Transverse colon (tissue), 4 donors: ENCODE data around the gene TUBB3. TPM values are rescaled to one million over a fixed set of nuclear protein-coding genes. Genes with fewer than 3 reads are reported as not detected.

Experiments
- DNase-seq: peaks from one replicate; pipeline ENCODE4 v3.0.0-alpha.2; 2019
- H3K27ac ChIP-seq, 4 donors: fragments of 200-600 bp; sonication (generic); 2 replicates each; pipeline ENCODE4 v1.5.1; 2016 to 2018; ENCODE audit warnings: inconsistent platforms in 4 of 4
- H3K27me3 ChIP-seq: fragments of 200-600 bp; sonication (generic); 2 replicates; pipeline ENCODE4 v1.5.1; 2017; ENCODE audit warnings: inconsistent platforms
- H3K36me3 ChIP-seq, 4 donors: fragments of 200-600 bp; sonication (generic); 2 replicates each; pipeline ENCODE4 v1.5.1; 2017 to 2019; ENCODE audit warnings: inconsistent platforms in 4 of 4
- H3K4me1 ChIP-seq, 4 donors: fragments of 200-600 bp; sonication (generic); 2 replicates each; pipeline ENCODE4 v1.5.1; 2017 to 2020; ENCODE audit warnings: inconsistent platforms in 4 of 4
- H3K4me3 ChIP-seq, 4 donors: fragments of 200-600 bp; sonication (generic); 1 replicate in 1 of 4; 2 replicates in 3 of 4; pipeline versions ENCODE4 v1.5.1 to v1.6.1; 2017 to 2019; ENCODE audit warnings: inconsistent platforms in 4 of 4
- H3K9me3 ChIP-seq, 2 donors: fragments of 200-600 bp; sonication (generic); 2 replicates each; pipeline ENCODE4 v1.5.1; 2017 to 2019; ENCODE audit warnings: inconsistent platforms in 2 of 2
- CTCF ChIP-seq, 5 experiments: fragments of 200-600 bp in 3 of 5; fragments of 450-650 bp in 2 of 5; sonication (generic) in 3 of 5; IDR thresholded peaks; 1 replicate in 2 of 5; 2 replicates in 3 of 5; pipeline ENCODE4 v1.5.1; 2016 to 2017; ENCODE audit warnings: antibody characterized with exemption in 5 of 5, inconsistent platforms in 3 of 5, mild to moderate bottlenecking in 2 of 5, moderate library complexity in 1 of 5
- EP300 ChIP-seq: sonication (generic); formaldehyde crosslinking; IDR thresholded peaks from one replicate; pipeline ENCODE4 v1.6.1; 2017; ENCODE audit warnings: antibody characterized with exemption, low read depth
- POLR2A ChIP-seq: fragments of 450-650 bp; IDR thresholded peaks from one replicate; pipeline ENCODE4 v1.6.1; 2016; ENCODE audit warnings: antibody characterized with exemption, mild to moderate bottlenecking, moderate library complexity
- POLR2AphosphoS5 ChIP-seq, 3 donors: sonication (generic); formaldehyde crosslinking; IDR thresholded peaks; one replicate each; pipeline ENCODE4 v1.6.1; 2016; ENCODE audit warnings: antibody characterized with exemption in 3 of 3
- WGBS, 2 donors: methylation state at CpG; one replicate each; pipeline ENCODE4 v1.1.5; 2018; ENCODE audit warnings: low coverage in 1 of 2; 5-methylcytosine and 5-hydroxymethylcytosine counted together
- in situ Hi-C, 4 donors: fragments of 200-750 bp; cut with MboI; loops; one replicate each; pipeline versions ENCODE4 v1.15.0 to v1.15.1; 2017; ENCODE audit warnings: low sequenced_read_pairs in 3 of 4, low pct_ligation_motif_present in 1 of 4, low pct_unique_long_range_greater_than_20kb in 1 of 4
- intact Hi-C: fragments of 100-400 bp; cut with DNase I; formaldehyde crosslinking; loops from one replicate; pipeline ENCODE4 v1.15.1; 2023; ENCODE audit warnings: low total_unique reads
- total RNA-seq, 4 donors: library from RNA; depleted of rRNA; stranded (reverse); fragments of >200 nt; gene quantifications; one replicate each; pipeline ENCODE4 v1.1.0, GENCODE V29; 2016

The TUBB3 gene
- total RNA-seq, 4 donors from 2014 or later = 2.4 to 12.7 (median 4.6) TPM

- no peak overlapping the region for H3K27ac ChIP-seq
- H3K4me3 ChIP-seq = no peak overlapping the region
- no peaks in the 10 kb centered on the region for H3K9me3 ChIP-seq
- intact Hi-C loops = no loop called here
- WGBS, 2 donors = 89% methylated on average over 31 of the region's 31 CpGs; no CpG with 5 or more reads in 1 of the 2 donors
- H3K36me3 ChIP-seq = peaks cover 0 to 47% (median 24%) of the 10 kb centered on the region in 4 donors
- peaks cover 0 to 1% (median 0%) of the 10 kb centered on the region in 4 donors for H3K4me1 ChIP-seq
- in situ Hi-C loops = no loop called here
- no peak for DNase-seq
- no peaks in the 10 kb centered on the region for H3K27me3 ChIP-seq
- TF ChIP-seq CTCF (IDR thresholded peaks at IDR 0.05) (no peak), EP300 (no peak), POLR2AphosphoS5 (IDR thresholded peaks at IDR 0.05) (no peak), POLR2A (no peak)
Measured at GRCh38 chr16:89904606-89905510, 18.3 kb upstream of the TUBB3 start.

DNA sequence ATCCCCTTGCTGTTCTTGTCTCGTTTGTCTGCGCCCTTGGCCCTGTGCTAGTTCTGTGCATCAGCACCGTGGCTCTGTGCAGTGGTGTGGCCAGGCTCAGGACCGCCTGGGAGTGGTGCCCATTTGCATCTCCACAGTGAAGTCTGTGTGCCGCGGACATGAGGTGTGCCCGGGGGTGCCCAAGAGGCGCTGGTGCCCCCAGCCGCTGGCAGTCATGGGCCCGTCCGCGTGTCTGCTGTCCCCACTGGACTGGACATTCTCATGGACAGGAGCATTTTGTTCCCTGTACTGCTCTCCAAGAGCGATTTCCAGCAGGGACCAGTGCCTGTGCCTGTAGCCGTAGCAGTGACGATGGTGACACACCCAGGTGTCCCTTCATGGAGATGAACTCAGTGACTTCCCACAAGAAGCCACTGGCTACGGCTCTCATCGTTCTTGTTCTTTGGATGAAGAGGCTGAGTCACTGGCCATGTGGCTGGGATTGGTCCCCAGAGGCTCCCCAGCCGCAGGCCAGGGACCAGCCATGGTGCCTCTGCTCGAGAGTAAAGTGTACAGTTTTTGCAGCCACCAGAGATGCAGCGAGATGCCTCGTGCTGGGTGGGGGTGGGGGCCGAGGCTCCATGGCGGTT, 17.5 kb upstream of the TUBB3 start:
- DNase-seq = no peak
- TF ChIP-seq CTCF (IDR thresholded peaks at IDR 0.05) = no peak
- TF ChIP-seq POLR2A = no peak
- no peak for TF ChIP-seq POLR2AphosphoS5 (IDR thresholded peaks at IDR 0.05)
- Histone ChIP-seq H3K9me3 (no peaks in the 10 kb centered on the region), H3K27me3 (no peaks in the 10 kb centered on the region), H3K27ac (no peak overlapping the region), H3K4me3 (no peak overlapping the region), H3K4me1 (peaks cover 0 to 5% (median 2%) of the 10 kb centered on the region in 4 donors), H3K36me3 (peaks cover 0 to 40% (median 20%) of the 10 kb centered on the region in 4 donors)
- intact Hi-C loops = no loop called here
- 94% methylated on average over 20 of the region's 23 CpGs; no CpG with 5 or more reads in 1 of the 2 donors for WGBS, 2 donors
- in situ Hi-C loops = no loop called here

- Histone ChIP-seq H3K36me3 (peaks cover 0 to 34% (median 18%) of the 10 kb centered on the region in 4 donors), H3K27ac (no peak overlapping the region), H3K27me3 (no peaks in the 10 kb centered on the region), H3K9me3 (no peaks in the 10 kb centered on the region), H3K4me3 (no peak overlapping the region), H3K4me1 (peaks cover 0 to 5% (median 2%) of the 10 kb centered on the region in 4 donors)
- intact Hi-C loops = no loop called here
- WGBS, 2 donors = 96% methylated on average over 40 of the region's 40 CpGs; no CpG with 5 or more reads in 1 of the 2 donors
- TF ChIP-seq EP300 = no peak
- no peak for TF ChIP-seq POLR2A
- TF ChIP-seq CTCF (IDR thresholded peaks at IDR 0.05) = no peak
- no peak for TF ChIP-seq POLR2AphosphoS5 (IDR thresholded peaks at IDR 0.05)
- DNase-seq = no peak
- in situ Hi-C loops = no loop called here
Measured at GRCh38 chr16:89906140-89907025, 16.8 kb upstream of the TUBB3 start.
